K562 (cell line): Measurements from ENCODE around the gene KIF14. TPM values are rescaled to one million over a fixed set of nuclear protein-coding genes. Genes with fewer than 3 reads are reported as not detected.

Experiments used
- BCL6 ChIP-seq: fragments of 250-450 bp; sonication (Bioruptor Pico); IDR thresholded peaks from 2 replicates; pipeline ENCODE4 v1.4.0; 2020
- BCOR ChIP-seq: fragments of 450-650 bp; IDR thresholded peaks from 2 replicates; pipeline ENCODE4 v1.6.1; 2016
- BRD9 ChIP-seq: fragments of 450-650 bp; IDR thresholded peaks from 2 replicates; pipeline ENCODE4 v1.6.1; 2018; ENCODE audit warnings: low read depth; ENCODE audit not compliant: partially characterized antibody
- CBFA2T2 ChIP-seq: fragments of 450-650 bp; conservative IDR thresholded peaks from 2 replicates; pipeline ENCODE4 v1.6.1; 2017; ENCODE audit warnings: mild to moderate bottlenecking
- DNMT1 ChIP-seq: fragments of 450-650 bp; IDR thresholded peaks from 2 replicates; pipeline ENCODE4 v1.6.1; 2016; ENCODE audit warnings: antibody characterized with exemption, mild to moderate bottlenecking
- FOXA3 ChIP-seq, 2 experiments: fragments of 450-650 bp in 1 of 2; sonication (generic) in 1 of 2; formaldehyde crosslinking; IDR thresholded peaks in 1 of 2; conservative IDR thresholded peaks in 1 of 2; 2 replicates each; pipeline versions ENCODE4 v1.4.0 to v1.8.0; 2020 to 2022; ENCODE audit warnings: mild to moderate bottlenecking in 2 of 2, missing genetic modification reagents in 1 of 2
- GABPB2 ChIP-seq: fragments of 250-450 bp; sonication (Bioruptor Pico); conservative IDR thresholded peaks from 2 replicates; pipeline ENCODE4 v1.5.1; 2021; ENCODE audit warnings: mild to moderate bottlenecking
- IFI16 ChIP-seq: fragments of 250-450 bp; sonication (Bioruptor Pico); IDR thresholded peaks from 2 replicates; pipeline ENCODE4 v2.1.2; 2022; ENCODE audit warnings: mild to moderate bottlenecking, inconsistent platforms
- NCOA1 ChIP-seq: fragments of 450-650 bp; IDR thresholded peaks from 2 replicates; pipeline ENCODE4 v1.6.1; 2016; ENCODE audit warnings: low read depth
- NR2F6 ChIP-seq: fragments of 450-650 bp; formaldehyde crosslinking; IDR thresholded peaks from 2 replicates; pipeline ENCODE4 v1.4.0; 2020; ENCODE audit warnings: mild to moderate bottlenecking
- PRPF4 ChIP-seq: fragments of 200-400 bp; formaldehyde crosslinking; IDR thresholded peaks from one replicate; pipeline ENCODE4 v1.6.1; 2017; ENCODE audit warnings: low read length, low read depth, mild to moderate bottlenecking; ENCODE audit not compliant: insufficient read depth, poor library complexity, severe bottlenecking
- RBBP5 ChIP-seq: fragments of 200-600 bp; sonication (generic); IDR thresholded peaks from 2 replicates; pipeline ENCODE4 v1.6.1; 2012; ENCODE audit warnings: borderline replicate concordance, mild to moderate bottlenecking, low read length, control low read depth, inconsistent platforms; ENCODE audit not compliant: insufficient read depth, poor library complexity, severe bottlenecking
- RHOXF2B ChIP-seq: fragments of 250-450 bp; sonication (Bioruptor Pico); conservative IDR thresholded peaks from 2 replicates; pipeline ENCODE4 v1.5.1; 2021
- SMARCB1 ChIP-seq: IDR thresholded peaks from 2 replicates; pipeline ENCODE4 v1.6.1; 2011; ENCODE audit warnings: improper control_type of control experiment, low read depth; ENCODE audit not compliant: insufficient read length
- SMC3 ChIP-seq: conservative IDR thresholded peaks from 2 replicates; pipeline ENCODE4 v1.6.1; 2011; ENCODE audit warnings: low read depth, low read length, improper control_type of control experiment; ENCODE audit not compliant: insufficient read depth
- TCFL5 ChIP-seq: fragments of 250-450 bp; sonication (Bioruptor Pico); conservative IDR thresholded peaks from 2 replicates; pipeline ENCODE4 v1.6.1; 2021; ENCODE audit warnings: mild to moderate bottlenecking, moderate library complexity, matching md5 sums
- THAP12 ChIP-seq: fragments of 250-450 bp; sonication (Bioruptor Pico); IDR thresholded peaks from 2 replicates; pipeline ENCODE4 v1.9.0; 2021; ENCODE audit warnings: mild to moderate bottlenecking, inconsistent platforms
- ZNF133 ChIP-seq: fragments of 250-450 bp; sonication (Bioruptor Pico); IDR thresholded peaks from 2 replicates; pipeline ENCODE4 v1.4.0; 2020; ENCODE audit warnings: mild to moderate bottlenecking
- ZNF431 ChIP-seq: sonication (generic); formaldehyde crosslinking; IDR thresholded peaks from 2 replicates; pipeline ENCODE4 v1.8.0; 2022; ENCODE audit warnings: mild to moderate bottlenecking, missing genetic modification reagents
- ZNF75A ChIP-seq: fragments of 450-650 bp; formaldehyde crosslinking; IDR thresholded peaks from 2 replicates; pipeline ENCODE4 v1.4.0; 2020; ENCODE audit warnings: mild to moderate bottlenecking
- polyA plus RNA-seq, 8 experiments: library from polyadenylated mRNA; depleted of rRNA in 4 of 8; stranded (reverse) in 5 of 8; unstranded in 3 of 8; fragments of >200 nt; fragmentation: Nextera tagmentation in 2 of 8; fragmentation: Illumina TruSeq in 1 of 8; extraction: Ambion mirVana in 2 of 8; extraction: Trizol in 1 of 8; gene quantifications; 2 replicates each; pipeline versions ENCODE4 v1.2.1 to v1.2.3, GENCODE V29; 2011 to 2014; ENCODE audit warnings: inconsistent platforms in 1 of 8, missing spikeins in 1 of 8
- total RNA-seq, 7 experiments: library from RNA; depleted of rRNA in 6 of 7; stranded (reverse); fragments of >200 nt in 6 of 7; fragmentation: Illumina TruSeq in 2 of 7; extraction: Trizol in 2 of 7; gene quantifications; 2 replicates each; pipeline versions ENCODE4 v1.2.1 to v1.2.3, GENCODE V29; 2011 to 2021; ENCODE audit warnings: low replicate concordance in 1 of 7
- TF ChIP-seq, protein P1 (sequence below): IDR thresholded peaks from 2 replicates; pipeline ENCODE4 v1.6.1; 2016; ENCODE audit warnings: missing genetic modification characterization, missing compliant biosample characterization
- TF ChIP-seq, protein P2 (sequence below), 2 experiments: fragments of 450-650 bp in 1 of 2; sonication (generic) in 1 of 2; formaldehyde crosslinking in 1 of 2; IDR thresholded peaks in 1 of 2; conservative IDR thresholded peaks in 1 of 2; 2 replicates each; pipeline versions ENCODE4 v1.6.1 to v1.8.1; 2016 to 2023; ENCODE audit warnings: mild to moderate bottlenecking in 2 of 2, moderate library complexity in 2 of 2, inconsistent platforms in 1 of 2, missing genetic modification reagents in 1 of 2
- TF ChIP-seq, protein P3 (sequence below), 2 experiments: fragments of 200-800 bp in 1 of 2; sonication (Bioruptor generic) in 1 of 2; sonication (generic) in 1 of 2; formaldehyde crosslinking in 1 of 2; IDR thresholded peaks in 1 of 2; conservative IDR thresholded peaks in 1 of 2; 2 replicates each; pipeline versions ENCODE4 v1.5.0 to v1.6.1; 2016 to 2020; ENCODE audit warnings: missing compliant biosample characterization in 1 of 2, missing genetic modification characterization in 1 of 2, missing genetic modification reagents in 1 of 2

Gene KIF14
- total and polyA plus RNA-seq, 9 of the 15 experiments (the other 6 are each of a cell fraction or from before 2014, with no cell fraction given), result 11.5 to 47.4 (median 29.0) TPM

DNA sequence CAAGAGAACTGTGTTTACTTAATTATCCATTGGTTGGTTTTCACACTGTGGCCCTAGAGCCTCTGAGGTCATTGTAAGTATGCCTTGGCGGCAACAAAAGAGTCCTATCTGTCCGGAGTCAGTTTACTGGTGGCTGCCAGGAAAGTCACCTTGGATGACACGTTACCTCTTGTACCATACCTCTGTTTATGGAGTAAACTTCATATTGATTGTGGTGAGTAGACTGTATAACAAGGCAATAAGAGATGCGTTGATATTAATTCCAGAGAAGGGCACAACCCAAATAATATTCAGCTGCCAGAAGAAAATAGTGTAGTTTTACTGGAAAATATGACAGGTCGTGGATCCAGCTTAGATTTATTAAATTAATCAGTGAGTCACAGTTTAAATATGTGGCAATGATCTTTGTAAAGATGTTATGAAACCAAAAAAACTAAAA, 20.4 kb upstream of the KIF14 start (continued):
- TF ChIP-seq ZNF133 (CRISPR knock-in tag), result no peak
- TF ChIP-seq BCL6 (CRISPR knock-in tag), result no peak
- no peak for TF ChIP-seq ZNF75A
- no peak for TF ChIP-seq PRPF4
- TF ChIP-seq DNMT1, result no peak
- TF ChIP-seq SMC3, result no peak
- TF ChIP-seq CBFA2T2, result no peak
- TF ChIP-seq BRD9, result no peak
- TF ChIP-seq BCOR, result no peak
- TF ChIP-seq ZNF431, result no peak
- no peak for TF ChIP-seq IFI16 (CRISPR knock-in tag)
- TF ChIP-seq SMARCB1, result no peak
- TF ChIP-seq, protein P1, sequence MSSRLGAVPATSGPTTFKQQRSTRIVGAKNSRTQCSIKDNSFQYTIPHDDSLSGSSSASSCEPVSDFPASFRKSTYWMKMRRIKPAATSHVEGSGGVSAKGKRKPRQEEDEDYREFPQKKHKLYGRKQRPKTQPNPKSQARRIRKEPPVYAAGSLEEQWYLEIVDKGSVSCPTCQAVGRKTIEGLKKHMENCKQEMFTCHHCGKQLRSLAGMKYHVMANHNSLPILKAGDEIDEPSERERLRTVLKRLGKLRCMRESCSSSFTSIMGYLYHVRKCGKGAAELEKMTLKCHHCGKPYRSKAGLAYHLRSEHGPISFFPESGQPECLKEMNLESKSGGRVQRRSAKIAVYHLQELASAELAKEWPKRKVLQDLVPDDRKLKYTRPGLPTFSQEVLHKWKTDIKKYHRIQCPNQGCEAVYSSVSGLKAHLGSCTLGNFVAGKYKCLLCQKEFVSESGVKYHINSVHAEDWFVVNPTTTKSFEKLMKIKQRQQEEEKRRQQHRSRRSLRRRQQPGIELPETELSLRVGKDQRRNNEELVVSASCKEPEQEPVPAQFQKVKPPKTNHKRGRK (tag), result no peak
- TF ChIP-seq, protein P2, sequence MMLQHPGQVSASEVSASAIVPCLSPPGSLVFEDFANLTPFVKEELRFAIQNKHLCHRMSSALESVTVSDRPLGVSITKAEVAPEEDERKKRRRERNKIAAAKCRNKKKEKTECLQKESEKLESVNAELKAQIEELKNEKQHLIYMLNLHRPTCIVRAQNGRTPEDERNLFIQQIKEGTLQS (IDR thresholded peaks at IDR 0.05), result peak; percentile 59; the same call in 1 of the 2 replicates
- TF ChIP-seq, protein P2 (CRISPR knock-in tag; conservative IDR thresholded peaks at IDR 0.05), result no peak
- TF ChIP-seq, protein P3, sequence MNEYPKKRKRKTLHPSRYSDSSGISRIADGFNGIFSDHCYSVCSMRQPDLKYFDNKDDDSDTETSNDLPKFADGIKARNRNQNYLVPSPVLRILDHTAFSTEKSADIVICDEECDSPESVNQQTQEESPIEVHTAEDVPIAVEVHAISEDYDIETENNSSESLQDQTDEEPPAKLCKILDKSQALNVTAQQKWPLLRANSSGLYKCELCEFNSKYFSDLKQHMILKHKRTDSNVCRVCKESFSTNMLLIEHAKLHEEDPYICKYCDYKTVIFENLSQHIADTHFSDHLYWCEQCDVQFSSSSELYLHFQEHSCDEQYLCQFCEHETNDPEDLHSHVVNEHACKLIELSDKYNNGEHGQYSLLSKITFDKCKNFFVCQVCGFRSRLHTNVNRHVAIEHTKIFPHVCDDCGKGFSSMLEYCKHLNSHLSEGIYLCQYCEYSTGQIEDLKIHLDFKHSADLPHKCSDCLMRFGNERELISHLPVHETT (CRISPR knock-in tag; conservative IDR thresholded peaks at IDR 0.05 in 1 of 2, IDR thresholded peaks at IDR 0.05 in 1 of 2), result 0 out of 4 replicates have a peak, but pooled peaks of 1 of the 2 experiments have one; percentile 26
- no peak for TF ChIP-seq NCOA1
- 0 out of 4 replicates have a peak, but pooled peaks of 1 of the 2 experiments have one; percentile 25 for TF ChIP-seq FOXA3 (CRISPR knock-in tag; conservative IDR thresholded peaks at IDR 0.05 in 1 of 2, IDR thresholded peaks at IDR 0.05 in 1 of 2)
- TF ChIP-seq THAP12 (CRISPR knock-in tag), result no peak
- no peak for TF ChIP-seq RBBP5
- TF ChIP-seq RHOXF2B (CRISPR knock-in tag), result no peak
- TF ChIP-seq TCFL5, result no peak
- TF ChIP-seq GABPB2 (CRISPR knock-in tag), result no peak
- no peak for TF ChIP-seq NR2F6 (CRISPR knock-in tag)
